H1 (cell line): ENCODE data around the gene PLPP4. TPM values are rescaled to one million over a fixed set of nuclear protein-coding genes. Genes with fewer than 3 reads are reported as not detected.

Experiments
- KDM4A ChIP-seq: IDR thresholded peaks from one replicate; pipeline ENCODE4 v1.7.1; 2012; ENCODE audit warnings: low read depth, mild to moderate bottlenecking, moderate library complexity, low read length, inconsistent platforms; ENCODE audit not compliant: severe bottlenecking
- RBBP5 ChIP-seq: IDR thresholded peaks from 2 replicates; pipeline ENCODE4 v1.7.1; 2012; ENCODE audit warnings: low read depth, mild to moderate bottlenecking, inconsistent platforms, low read length, moderate library complexity, borderline replicate concordance
- polyA plus RNA-seq, 7 experiments: library from polyadenylated mRNA; depleted of rRNA in 3 of 7; stranded (reverse) in 5 of 7; unstranded in 2 of 7; fragments of >200 nt in 5 of 7; fragments of 200-250 nt in 2 of 7; gene quantifications; 1 replicate in 5 of 7; 2 replicates in 1 of 7; 4 replicates in 1 of 7; pipeline versions ENCODE4 v1.2.1 to v1.2.3, GENCODE V29; 2011 to 2013; ENCODE audit warnings: missing spikeins in 2 of 7, mixed read lengths in 2 of 7
- total RNA-seq: library from RNA; stranded (reverse); fragmentation: NEBNext Ultra II Directional; extraction: Animal tissue kit (Norgen Biotek cat#: 25700); gene quantifications from 2 replicates; pipeline ENCODE4 v1.2.1, GENCODE V29; 2021

PLPP4 gene
- total and polyA plus RNA-seq, 2 of the 8 experiments (the other 6 are each of a cell fraction or from before 2014, with no cell fraction given), result 0.30 TPM; not detected in 1

DNA sequence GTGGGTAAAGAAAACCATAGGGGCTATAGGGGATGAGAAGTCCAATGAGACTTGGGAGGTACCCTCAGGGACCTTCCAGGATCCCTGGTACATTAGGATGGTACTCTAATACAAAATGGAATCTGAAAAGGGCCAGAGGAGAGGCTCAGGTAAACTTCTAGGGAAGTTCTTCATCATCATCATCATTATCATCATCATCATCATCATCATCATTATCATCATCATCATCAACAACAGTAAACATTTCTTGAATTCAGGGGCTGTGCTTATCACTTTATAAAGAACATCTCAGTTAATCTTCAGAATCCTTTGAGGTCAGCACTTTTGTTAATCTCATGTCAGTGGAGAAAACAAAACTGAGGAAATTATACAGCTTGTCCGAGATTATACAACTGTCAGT is 50.1 kb downstream of the PLPP4 start (continued):
- TF ChIP-seq RBBP5, result no peak
- TF ChIP-seq KDM4A, result no peak
- TF ChIP-seq, all 59 proteins: peak for 0
